Prostate gland (tissue), 2 donors: ENCODE data around the gene SLC16A13. TPM values are rescaled to one million over a fixed set of nuclear protein-coding genes. Genes with fewer than 3 reads are reported as not detected.

Experiments used
- DNase-seq: peaks from one replicate; pipeline ENCODE4 v3.0.0-alpha.2; 2019; ENCODE audit warnings: low spot score
- H3K27ac ChIP-seq, 2 donors: fragments of 200-600 bp; sonication (generic); 2 replicates each; pipeline ENCODE4 v1.5.1; 2017 to 2019
- H3K27me3 ChIP-seq: fragments of 200-600 bp; sonication (generic); replicated peaks from 2 replicates; pipeline ENCODE4 v1.5.1; 2019; ENCODE audit not compliant: insufficient read depth
- H3K36me3 ChIP-seq, 2 donors: fragments of 200-600 bp; sonication (generic); 1 replicate in 1 of 2; 2 replicates in 1 of 2; pipeline versions ENCODE4 v1.5.1 to v1.8.1; 2017 to 2019
- H3K4me1 ChIP-seq: fragments of 200-600 bp; sonication (generic); replicated peaks from 2 replicates; pipeline ENCODE4 v1.5.1; 2019
- H3K4me3 ChIP-seq, 2 donors: fragments of 200-600 bp; sonication (generic); 2 replicates each; pipeline ENCODE4 v1.5.1; 2017 to 2019
- H3K9me3 ChIP-seq: fragments of 200-600 bp; sonication (generic); 2 replicates; pipeline ENCODE4 v1.5.1; 2017
- CTCF ChIP-seq, 4 experiments: fragments of 200-600 bp in 2 of 4; fragments of 450-650 bp in 2 of 4; sonication (generic) in 2 of 4; IDR thresholded peaks; 1 replicate in 3 of 4; 2 replicates in 1 of 4; pipeline ENCODE4 v1.5.1; 2016 to 2019; ENCODE audit warnings: antibody characterized with exemption in 4 of 4, mild to moderate bottlenecking in 2 of 4, moderate library complexity in 2 of 4
- POLR2A ChIP-seq: fragments of 450-650 bp; IDR thresholded peaks from one replicate; pipeline ENCODE4 v1.6.1; 2016; ENCODE audit warnings: antibody characterized with exemption, mild to moderate bottlenecking
- POLR2AphosphoS5 ChIP-seq: sonication (generic); formaldehyde crosslinking; IDR thresholded peaks from one replicate; pipeline ENCODE4 v1.6.1; 2017; ENCODE audit warnings: antibody characterized with exemption
- WGBS: methylation state at CpG from one replicate; pipeline ENCODE4 v1.1.5; 2018; 5-methylcytosine and 5-hydroxymethylcytosine counted together
- intact Hi-C: fragments of 100-400 bp; cut with DNase I; formaldehyde crosslinking; loops from one replicate; pipeline ENCODE4 v1.14.2; 2022
- total RNA-seq, 2 donors: library from RNA; depleted of rRNA; stranded (reverse); fragments of >200 nt; gene quantifications; one replicate each; pipeline ENCODE4 v1.1.0, GENCODE V29; 2016

The SLC16A13 gene
- total RNA-seq, 2 donors from 2014 or later: 1.7 to 1.8 TPM

GRCh38 chr17:7072406-7072805 lies 36.6 kb downstream of the SLC16A13 start:
- H3K27ac ChIP-seq: no peak overlapping the region
- 52% methylated on average over 2 of the region's 2 CpGs for WGBS
- TF ChIP-seq POLR2AphosphoS5 (no peak), CTCF (IDR thresholded peaks at IDR 0.05) (no peak), POLR2A (no peak)
- no peaks in the 10 kb centered on the region for H3K4me1 ChIP-seq
- no peaks in the 10 kb centered on the region for H3K27me3 ChIP-seq
- H3K9me3 ChIP-seq: no peaks in the 10 kb centered on the region
- DNase-seq: no peak
- intact Hi-C loops: no loop called here
- no peak overlapping the region for H3K4me3 ChIP-seq
- H3K36me3 ChIP-seq: no peaks in the 10 kb centered on the region

GRCh38 chr17:7074931-7075330 lies 39.1 kb downstream of the SLC16A13 start:
- Histone ChIP-seq H3K27me3 (no peaks in the 10 kb centered on the region), H3K4me1 (no peaks in the 10 kb centered on the region), H3K9me3 (no peaks in the 10 kb centered on the region), H3K4me3 (no peak overlapping the region), H3K36me3 (no peaks in the 10 kb centered on the region), H3K27ac (no peak overlapping the region)
- WGBS: 89% methylated on average over 13 of the region's 14 CpGs
- DNase-seq: no peak
- intact Hi-C loops: no loop called here
- no peak for TF ChIP-seq POLR2AphosphoS5

- DNase-seq: no peak
- intact Hi-C loops: no loop called here
- no peaks in the 10 kb centered on the region for H3K9me3 ChIP-seq
- no peaks in the 10 kb centered on the region for H3K36me3 ChIP-seq
- no peak overlapping the region for H3K4me3 ChIP-seq
- no peak for TF ChIP-seq POLR2AphosphoS5
- TF ChIP-seq CTCF (IDR thresholded peaks at IDR 0.05): no peak
- TF ChIP-seq POLR2A: no peak
- no peaks in the 10 kb centered on the region for H3K27me3 ChIP-seq
- no peak overlapping the region for H3K27ac ChIP-seq
- 89% methylated on average over 7 of the region's 7 CpGs for WGBS
- no peaks in the 10 kb centered on the region for H3K4me1 ChIP-seq
These were observed 42.2 kb downstream of the SLC16A13 start for GRCh38 chr17:7077911-7078546.

- Histone ChIP-seq H3K36me3 (no peaks in the 10 kb centered on the region), H3K27me3 (no peaks in the 10 kb centered on the region), H3K4me3 (no peak overlapping the region), H3K27ac (no peak overlapping the region), H3K9me3 (no peaks in the 10 kb centered on the region), H3K4me1 (no peaks in the 10 kb centered on the region)
- DNase-seq: no peak
- TF ChIP-seq POLR2AphosphoS5 (no peak), CTCF (IDR thresholded peaks at IDR 0.05) (no peak)
- intact Hi-C loops: no loop called here
- 89% methylated on average over 10 of the region's 10 CpGs for WGBS
These were observed 42.9 kb downstream of the SLC16A13 start for GRCh38 chr17:7078711-7079110.

- Histone ChIP-seq H3K9me3 (no peaks in the 10 kb centered on the region), H3K27ac (no peak within 1 kb of the TSS), H3K4me3 (no peak within 1 kb of the TSS), H3K36me3 (no peaks in the 10 kb centered on the region), H3K27me3 (no peaks in the 10 kb centered on the region), H3K4me1 (no peaks in the 10 kb centered on the region)
- intact Hi-C loops: no loop called here
- TF ChIP-seq POLR2AphosphoS5 (no peak), CTCF (IDR thresholded peaks at IDR 0.05) (no peak), POLR2A (no peak)
- DNase-seq: no peak
- WGBS: 71% methylated on average over 15 of the region's 15 CpGs
These were observed 44.0 kb downstream of the SLC16A13 start, which contains the start of gene CLEC10A for GRCh38 chr17:7079581-7080455. CLEC10A (minus strand) TSS chr17:7080251; CDS start chr17:7078812, 1,439 bp downstream.
